Prostate gland (tissue), 2 donors: ENCODE measurements around the gene NPPA. TPM values are rescaled to one million over a fixed set of nuclear protein-coding genes. Genes with fewer than 3 reads are reported as not detected.

Source experiments
- DNase-seq: peaks from one replicate; pipeline ENCODE4 v3.0.0-alpha.2; 2019; ENCODE audit warnings: low spot score
- H3K27ac ChIP-seq, 2 donors: fragments of 200-600 bp; sonication (generic); 2 replicates each; pipeline ENCODE4 v1.5.1; 2017 to 2019
- H3K27me3 ChIP-seq: fragments of 200-600 bp; sonication (generic); replicated peaks from 2 replicates; pipeline ENCODE4 v1.5.1; 2019; ENCODE audit not compliant: insufficient read depth
- H3K36me3 ChIP-seq, 2 donors: fragments of 200-600 bp; sonication (generic); 1 replicate in 1 of 2; 2 replicates in 1 of 2; pipeline versions ENCODE4 v1.5.1 to v1.8.1; 2017 to 2019
- H3K4me1 ChIP-seq: fragments of 200-600 bp; sonication (generic); replicated peaks from 2 replicates; pipeline ENCODE4 v1.5.1; 2019
- H3K4me3 ChIP-seq, 2 donors: fragments of 200-600 bp; sonication (generic); 2 replicates each; pipeline ENCODE4 v1.5.1; 2017 to 2019
- H3K9me3 ChIP-seq: fragments of 200-600 bp; sonication (generic); 2 replicates; pipeline ENCODE4 v1.5.1; 2017
- CTCF ChIP-seq, 4 experiments: fragments of 200-600 bp in 2 of 4; fragments of 450-650 bp in 2 of 4; sonication (generic) in 2 of 4; IDR thresholded peaks; 1 replicate in 3 of 4; 2 replicates in 1 of 4; pipeline ENCODE4 v1.5.1; 2016 to 2019; ENCODE audit warnings: antibody characterized with exemption in 4 of 4, mild to moderate bottlenecking in 2 of 4, moderate library complexity in 2 of 4
- POLR2A ChIP-seq: fragments of 450-650 bp; IDR thresholded peaks from one replicate; pipeline ENCODE4 v1.6.1; 2016; ENCODE audit warnings: antibody characterized with exemption, mild to moderate bottlenecking
- POLR2AphosphoS5 ChIP-seq: sonication (generic); formaldehyde crosslinking; IDR thresholded peaks from one replicate; pipeline ENCODE4 v1.6.1; 2017; ENCODE audit warnings: antibody characterized with exemption
- WGBS: methylation state at CpG from one replicate; pipeline ENCODE4 v1.1.5; 2018; 5-methylcytosine and 5-hydroxymethylcytosine counted together
- intact Hi-C: fragments of 100-400 bp; cut with DNase I; formaldehyde crosslinking; loops from one replicate; pipeline ENCODE4 v1.14.2; 2022
- total RNA-seq, 2 donors: library from RNA; depleted of rRNA; stranded (reverse); fragments of >200 nt; gene quantifications; one replicate each; pipeline ENCODE4 v1.1.0, GENCODE V29; 2016

The NPPA gene
- total RNA-seq, 2 donors from 2014 or later, result 1.3 TPM; not detected in 1

- no peak overlapping the region for H3K27ac ChIP-seq
- H3K27me3 ChIP-seq, result no peaks in the 10 kb centered on the region
- no peak for DNase-seq
- H3K4me3 ChIP-seq, result no peak overlapping the region
- TF ChIP-seq CTCF (IDR thresholded peaks at IDR 0.05) (no peak), POLR2A (no peak), POLR2AphosphoS5 (no peak)
- peaks cover 4% of the 10 kb centered on the region for H3K4me1 ChIP-seq
- intact Hi-C loops, result no loop called here
- 71% methylated on average over 28 of the region's 28 CpGs for WGBS
- H3K36me3 ChIP-seq, result no peaks in the 10 kb centered on the region
- no peaks in the 10 kb centered on the region for H3K9me3 ChIP-seq
Measured at GRCh38 chr1:11879311-11880180, 32.0 kb upstream of the NPPA start.

GRCh38 chr1:11878891-11879190, 31.3 kb upstream of the NPPA start:
- peaks cover 4% of the 10 kb centered on the region for H3K4me1 ChIP-seq
- intact Hi-C loops, result no loop called here
- 71% methylated on average over 6 of the region's 6 CpGs for WGBS
- no peaks in the 10 kb centered on the region for H3K9me3 ChIP-seq
- no peak overlapping the region for H3K4me3 ChIP-seq
- no peaks in the 10 kb centered on the region for H3K36me3 ChIP-seq
- H3K27ac ChIP-seq, result no peak overlapping the region
- H3K27me3 ChIP-seq, result no peaks in the 10 kb centered on the region
- DNase-seq, result no peak
- no peak for TF ChIP-seq CTCF (IDR thresholded peaks at IDR 0.05)
- no peak for TF ChIP-seq POLR2AphosphoS5
- TF ChIP-seq POLR2A, result no peak

GRCh38 chr1:11878081-11878890, 30.7 kb upstream of the NPPA start:
- Histone ChIP-seq H3K9me3 (no peaks in the 10 kb centered on the region), H3K27ac (no peak overlapping the region), H3K36me3 (no peaks in the 10 kb centered on the region), H3K4me3 (no peak overlapping the region), H3K27me3 (no peaks in the 10 kb centered on the region), H3K4me1 (peaks cover 4% of the 10 kb centered on the region)
- no peak for TF ChIP-seq POLR2A
- no peak for TF ChIP-seq CTCF (IDR thresholded peaks at IDR 0.05)
- no peak for TF ChIP-seq POLR2AphosphoS5
- intact Hi-C loops, result no loop called here
- no peak for DNase-seq
- WGBS, result 93% methylated on average over 26 of the region's 31 CpGs

GRCh38 chr1:11877074-11877473, 29.5 kb upstream of the NPPA start:
- TF ChIP-seq POLR2A (no peak), CTCF (IDR thresholded peaks at IDR 0.05) (no peak), POLR2AphosphoS5 (no peak)

More at GRCh38 chr1:11877074-11877473, 29.5 kb upstream of the NPPA start:
- peaks cover 4% of the 10 kb centered on the region for H3K4me1 ChIP-seq
- 54% methylated on average over 6 of the region's 6 CpGs for WGBS
- intact Hi-C loops, result no loop called here
- no peak overlapping the region for H3K4me3 ChIP-seq
- no peaks in the 10 kb centered on the region for H3K9me3 ChIP-seq
- H3K27ac ChIP-seq, result no peak overlapping the region
- H3K36me3 ChIP-seq, result no peaks in the 10 kb centered on the region
- no peak for DNase-seq
- H3K27me3 ChIP-seq, result no peaks in the 10 kb centered on the region
